CD4-positive, alpha-beta T cell (primary cell): ENCODE data around the gene METTL1. TPM values are rescaled to one million over a fixed set of nuclear protein-coding genes. Genes with fewer than 3 reads are reported as not detected.

ENCODE experiments used
- ATAC-seq: fragments of 200-7000 bp; cut with Tn5 transposase; one replicate; pipeline ENCODE4 v1.10.0; 2022; ENCODE audit warnings: mild to moderate bottlenecking; ENCODE audit not compliant: poor library complexity
- CTCF ChIA-PET: fragments of 350-600 bp; sonication (Branson Sonifier 250); formaldehyde crosslinking; loops from one replicate; lab custom pipeline; 2021; ENCODE audit warnings: antibody characterized with exemption, inconsistent platforms; lab: Charles Lee
- POLR2A ChIA-PET: fragments of 350-600 bp; sonication (Branson Sonifier 250); formaldehyde crosslinking; loops from one replicate; lab custom pipeline; 2021; ENCODE audit warnings: antibody characterized with exemption, inconsistent platforms; lab: Charles Lee
- DNase-seq, 14 experiments: peaks; one replicate each; pipeline ENCODE4 v3.0.0-alpha.2; 2013 to 2020; ENCODE audit warnings: mixed read lengths in 2 of 14
- H3K27ac ChIP-seq, 2 donors: one replicate each; pipeline versions ENCODE4 v1.5.1 to v1.7.0; 2013; ENCODE audit warnings: low read length in 2 of 2, low read depth in 1 of 2, mild to moderate bottlenecking in 1 of 2
- H3K27me3 ChIP-seq, 2 experiments: 1 replicate in 1 of 2; 2 replicates in 1 of 2; pipeline versions ENCODE4 v1.6.1 to v1.7.0; 2013; ENCODE audit warnings: low read length in 2 of 2, control low read depth in 1 of 2, mild to moderate bottlenecking in 1 of 2, moderate library complexity in 1 of 2; ENCODE audit not compliant: insufficient read depth in 2 of 2, control insufficient read depth in 1 of 2
- H3K36me3 ChIP-seq: one replicate; pipeline ENCODE4 v1.6.1; 2013; ENCODE audit warnings: low read length, control low read depth; ENCODE audit not compliant: insufficient read depth
- H3K4me1 ChIP-seq: one replicate; pipeline ENCODE4 v1.6.1; 2013; ENCODE audit warnings: low read length, control low read depth; ENCODE audit not compliant: insufficient read depth
- H3K4me3 ChIP-seq: one replicate; pipeline ENCODE4 v1.5.1; 2013; ENCODE audit warnings: mild to moderate bottlenecking, low read length, moderate library complexity
- H3K9me3 ChIP-seq, 2 experiments: 1 replicate in 1 of 2; 2 replicates in 1 of 2; pipeline versions ENCODE4 v1.6.1 to v1.7.0; 2013; ENCODE audit warnings: low read length in 2 of 2, mild to moderate bottlenecking in 2 of 2, control low read depth in 1 of 2, moderate library complexity in 1 of 2; ENCODE audit not compliant: control insufficient read depth in 1 of 2, insufficient read depth in 1 of 2
- H3K27ac Mint-ChIP-seq: one replicate; pipeline ENCODE4 v1.8.0; 2020; ENCODE audit warnings: mixed read lengths
- H3K27me3 Mint-ChIP-seq: one replicate; pipeline ENCODE4 v1.8.0; 2021; ENCODE audit warnings: mixed read lengths
- H3K36me3 Mint-ChIP-seq: one replicate; pipeline ENCODE4 v1.8.0; 2021; ENCODE audit warnings: low read depth, mixed read lengths
- H3K4me1 Mint-ChIP-seq: one replicate; pipeline ENCODE4 v1.8.0; 2021; ENCODE audit warnings: low read depth, mixed read lengths
- H3K4me3 Mint-ChIP-seq: one replicate; pipeline ENCODE4 v1.8.0; 2020; ENCODE audit warnings: mild to moderate bottlenecking, mixed read lengths
- H3K9me3 Mint-ChIP-seq: one replicate; pipeline ENCODE4 v1.8.0; 2020; ENCODE audit warnings: mixed read lengths
- CTCF ChIP-seq: fragments of 200-600 bp; IDR thresholded peaks from one replicate; pipeline ENCODE4 v1.8.0; 2022; ENCODE audit warnings: antibody characterized with exemption, mild to moderate bottlenecking
- intact Hi-C, 2 experiments: fragments of 100-400 bp; cut with DNase I in 1 of 2; cut with micrococcal nuclease in 1 of 2; formaldehyde crosslinking; loops; one replicate each; pipeline versions ENCODE4 v1.15.1 to v1.9.0; 2023 to 2025; cut with DNase I, micrococcal nuclease
- total RNA-seq, 174 experiments: library from RNA in 2 of 174; stranded (reverse) in 2 of 174; gene quantifications; one replicate each; pipeline ENCODE4 v1.2.3 and lab custom pipeline; 2021 to 2026

METTL1 gene
- total RNA-seq, 2 experiments from 2014 or later = 9.3 to 12.0 TPM

- Mint-ChIP-seq H3K4me3 (peak overlapping the region; percentile 100), H3K27me3 (no peaks in the 10 kb centered on the region), H3K36me3 (peaks cover 25% of the 10 kb centered on the region), H3K9me3 (no peaks in the 10 kb centered on the region), H3K27ac (peak overlapping the region; percentile 100), H3K4me1 (peaks cover 47% of the 10 kb centered on the region)
- TF ChIP-seq CTCF = no peak
- no peaks in the 10 kb centered on the region for H3K27me3 ChIP-seq
- POLR2A ChIA-PET = interaction anchor here (0.9 to 2.8 kb wide), 14 partner anchors 9 to 160 kb away, joined by 3 to 15 read pairs (median 4); partner anchors contain the start of genes ATP23, CTDSP2, CYP27B1 and EEF1AKMT3
- H3K4me1 ChIP-seq = peaks cover 58% of the 10 kb centered on the region
- H3K9me3 ChIP-seq = no peaks in the 10 kb centered on the region
- no peak overlapping the region for H3K4me3 ChIP-seq
- ATAC-seq = peak; percentile 11
- intact Hi-C loops = loop anchor here in 1 of 2 experiments (5.0 kb wide), 1 partner anchor 126 kb away; no protein-coding TSS in a partner anchor
- CTCF ChIA-PET = interaction anchor here (1.2 to 2.8 kb wide), 4 partner anchors 9 to 124 kb away, joined by 3 to 20 read pairs (median 4); partner anchors contain the start of genes EEF1AKMT3 and METTL1
- peak overlapping the region; percentile 78 to 82 for H3K27ac ChIP-seq
- peaks cover 11% of the 10 kb centered on the region for H3K36me3 ChIP-seq
- DNase-seq = peak in 4 of 14 experiments; percentile 17 to 62 (median 58)
Observed at GRCh38 chr12:57781244-57781643, 9.3 kb upstream of the METTL1 start.

GRCh38 chr12:57780284-57780897, 8.5 kb upstream of the METTL1 start:
- peak overlapping the region; percentile 100 for H3K27ac Mint-ChIP-seq
- H3K4me3 ChIP-seq = no peak overlapping the region
- peak overlapping the region; percentile 12 for H3K4me3 Mint-ChIP-seq

More at GRCh38 chr12:57780284-57780897, 8.5 kb upstream of the METTL1 start:
- ChIA-PET POLR2A (interaction anchor here (1.1 to 2.0 kb wide), 3 partner anchors 8 to 24 kb away, joined by 3 to 15 read pairs (median 10); partner anchors contain the start of genes EEF1AKMT3 and METTL1), CTCF (interaction anchor here (1.2 to 2.1 kb wide), 3 partner anchors 8 to 125 kb away, joined by 3 to 6 read pairs (median 3); partner anchors contain the start of genes EEF1AKMT3 and METTL1)
- TF ChIP-seq CTCF = no peak
- no peaks in the 10 kb centered on the region for H3K27me3 Mint-ChIP-seq
- no peak for ATAC-seq
- H3K9me3 ChIP-seq = no peaks in the 10 kb centered on the region
- intact Hi-C loops = loop anchor here in 1 of 2 experiments (1.0 to 5.0 kb wide), 2 partner anchors 23 to 127 kb away; no protein-coding TSS in a partner anchor
- H3K36me3 ChIP-seq = peaks cover 2% of the 10 kb centered on the region
- H3K4me1 ChIP-seq = peaks cover 58% of the 10 kb centered on the region
- peak overlapping the region; percentile 78 to 82 for H3K27ac ChIP-seq
- H3K4me1 Mint-ChIP-seq = peaks cover 47% of the 10 kb centered on the region
- peaks cover 16% of the 10 kb centered on the region for H3K36me3 Mint-ChIP-seq
- H3K27me3 ChIP-seq = no peaks in the 10 kb centered on the region
- H3K9me3 Mint-ChIP-seq = no peaks in the 10 kb centered on the region
- no peak for DNase-seq
